Measurements from ENCODE around the gene TUFM. TPM values are rescaled to one million over a fixed set of nuclear protein-coding genes. Genes with fewer than 3 reads are reported as not detected.
A peak's percentile ranks its signal among the peaks of the same experiment; 100 is the strongest.

Gene TUFM
- total RNA-seq, 1 donor from 2014 or later, result 143 TPM

GRCh38 chr16:28839899-28840298, 6.2 kb downstream of the TUFM start:
- Mint-ChIP-seq H3K27ac (ENCODE audit: unreplicated experiment) (no peak overlapping the region), H3K9me3 (ENCODE audit: unreplicated experiment) (peaks cover 6% of the 10 kb centered on the region), H3K4me1 (ENCODE audit: low read depth, unreplicated experiment) (peaks cover 2% of the 10 kb centered on the region), H3K27me3 (ENCODE audit: unreplicated experiment) (peaks cover 2% of the 10 kb centered on the region), H3K36me3 (ENCODE audit: unreplicated experiment) (peaks cover 7% of the 10 kb centered on the region), H3K4me3 (ENCODE audit: unreplicated experiment) (no peak overlapping the region)
- DNase-seq, result no peak
- TF ChIP-seq, protein P1, sequence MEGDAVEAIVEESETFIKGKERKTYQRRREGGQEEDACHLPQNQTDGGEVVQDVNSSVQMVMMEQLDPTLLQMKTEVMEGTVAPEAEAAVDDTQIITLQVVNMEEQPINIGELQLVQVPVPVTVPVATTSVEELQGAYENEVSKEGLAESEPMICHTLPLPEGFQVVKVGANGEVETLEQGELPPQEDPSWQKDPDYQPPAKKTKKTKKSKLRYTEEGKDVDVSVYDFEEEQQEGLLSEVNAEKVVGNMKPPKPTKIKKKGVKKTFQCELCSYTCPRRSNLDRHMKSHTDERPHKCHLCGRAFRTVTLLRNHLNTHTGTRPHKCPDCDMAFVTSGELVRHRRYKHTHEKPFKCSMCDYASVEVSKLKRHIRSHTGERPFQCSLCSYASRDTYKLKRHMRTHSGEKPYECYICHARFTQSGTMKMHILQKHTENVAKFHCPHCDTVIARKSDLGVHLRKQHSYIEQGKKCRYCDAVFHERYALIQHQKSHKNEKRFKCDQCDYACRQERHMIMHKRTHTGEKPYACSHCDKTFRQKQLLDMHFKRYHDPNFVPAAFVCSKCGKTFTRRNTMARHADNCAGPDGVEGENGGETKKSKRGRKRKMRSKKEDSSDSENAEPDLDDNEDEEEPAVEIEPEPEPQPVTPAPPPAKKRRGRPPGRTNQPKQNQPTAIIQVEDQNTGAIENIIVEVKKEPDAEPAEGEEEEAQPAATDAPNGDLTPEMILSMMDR (IDR thresholded peaks at IDR 0.05; ENCODE audit: partially characterized antibody, unreplicated experiment), result no peak

DNA sequence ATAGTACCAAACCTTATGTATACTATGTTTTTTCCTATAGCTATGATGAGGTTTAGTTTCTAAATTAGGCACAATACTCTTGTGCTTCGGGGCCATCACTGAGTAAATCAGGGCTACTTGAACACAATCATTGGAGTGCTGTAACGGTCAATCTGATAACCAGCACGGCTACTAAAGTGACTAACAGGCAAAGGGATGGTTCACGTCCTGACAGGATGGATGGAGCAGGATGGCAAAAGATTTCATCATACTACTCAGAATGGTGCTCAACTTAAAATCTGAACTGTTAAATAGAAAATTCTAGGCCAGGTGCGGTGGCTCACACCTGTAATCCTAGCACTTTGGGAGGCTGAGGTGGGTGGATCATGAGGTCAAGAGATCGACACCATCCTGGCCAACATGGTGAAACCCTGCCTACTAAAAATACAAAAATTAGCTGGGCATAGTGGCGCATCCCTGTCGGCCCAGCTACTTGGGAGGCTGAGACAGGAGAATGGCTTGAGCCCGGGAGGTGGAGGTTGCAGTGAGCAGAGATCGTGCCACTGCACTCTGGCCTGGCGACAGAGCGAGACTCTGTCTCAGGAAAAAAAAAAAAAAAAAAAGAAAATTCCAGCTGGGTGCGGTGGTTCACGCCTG, 7.0 kb downstream of the TUFM start:
- H3K27me3 Mint-ChIP-seq (ENCODE audit: unreplicated experiment), result peaks cover 2% of the 10 kb centered on the region
- no peaks in the 10 kb centered on the region for H3K4me1 Mint-ChIP-seq (ENCODE audit: low read depth, unreplicated experiment)
- no peak overlapping the region for H3K27ac Mint-ChIP-seq (ENCODE audit: unreplicated experiment)
- TF ChIP-seq, protein P1 (IDR thresholded peaks at IDR 0.05; ENCODE audit: partially characterized antibody, unreplicated experiment), result no peak
- H3K36me3 Mint-ChIP-seq (ENCODE audit: unreplicated experiment), result peaks cover 6% of the 10 kb centered on the region
- DNase-seq, result no peak
- peaks cover 7% of the 10 kb centered on the region for H3K9me3 Mint-ChIP-seq (ENCODE audit: unreplicated experiment)
- no peak overlapping the region for H3K4me3 Mint-ChIP-seq (ENCODE audit: unreplicated experiment)

GRCh38 chr16:28838558-28838918, 7.6 kb downstream of the TUFM start:
- H3K4me3 Mint-ChIP-seq (ENCODE audit: unreplicated experiment), result no peak overlapping the region
- H3K4me1 Mint-ChIP-seq (ENCODE audit: low read depth, unreplicated experiment), result no peaks in the 10 kb centered on the region
- no peak overlapping the region for H3K27ac Mint-ChIP-seq (ENCODE audit: unreplicated experiment)
- DNase-seq, result no peak
- peaks cover 6% of the 10 kb centered on the region for H3K36me3 Mint-ChIP-seq (ENCODE audit: unreplicated experiment)
- peaks cover 7% of the 10 kb centered on the region for H3K9me3 Mint-ChIP-seq (ENCODE audit: unreplicated experiment)
- H3K27me3 Mint-ChIP-seq (ENCODE audit: unreplicated experiment), result peaks cover 2% of the 10 kb centered on the region
- TF ChIP-seq, protein P1 (IDR thresholded peaks at IDR 0.05; ENCODE audit: partially characterized antibody, unreplicated experiment), result no peak

DNA sequence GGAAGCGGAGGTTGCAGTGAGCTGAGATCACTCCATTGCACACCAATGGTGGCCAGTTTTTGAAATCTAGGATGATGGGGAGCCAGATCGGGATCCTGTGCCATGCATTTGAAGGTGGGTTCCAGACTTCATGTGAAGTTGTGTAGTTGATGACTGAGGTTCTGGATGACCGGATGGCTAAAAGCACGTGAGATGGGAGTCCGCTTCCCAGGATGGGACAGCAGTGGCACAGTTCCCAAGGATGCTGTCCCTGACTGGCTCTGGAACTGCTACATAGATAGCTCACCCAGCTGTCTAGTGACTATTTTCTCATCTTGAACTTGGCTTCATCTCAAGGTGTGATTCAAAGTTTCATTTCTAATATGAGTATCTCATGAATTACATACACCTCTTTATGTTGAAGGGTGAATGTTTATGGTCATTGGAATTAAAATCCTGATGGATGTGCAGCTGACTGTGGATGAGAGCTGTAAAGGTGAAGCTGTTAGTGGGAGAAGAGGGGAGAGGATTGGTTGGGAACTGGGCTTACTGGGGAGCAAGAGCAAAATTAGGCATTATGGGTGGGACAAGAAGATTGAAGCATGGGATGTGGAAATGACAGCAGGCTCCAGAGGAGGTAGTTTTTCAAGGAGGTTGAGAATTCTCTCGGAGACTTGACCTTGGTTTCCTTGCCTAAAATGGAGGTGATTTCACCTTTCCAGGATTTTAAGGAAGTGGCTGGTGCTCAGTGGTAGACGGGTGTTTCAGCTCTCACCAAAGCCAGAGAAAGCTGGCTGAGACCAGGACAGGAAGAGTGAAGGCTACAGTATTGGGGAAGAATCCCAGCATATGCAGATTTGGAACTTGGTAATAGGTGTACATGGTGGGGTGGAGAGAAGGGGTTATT, 8.2 kb downstream of the TUFM start:
- peaks cover 2% of the 10 kb centered on the region for H3K27me3 Mint-ChIP-seq (ENCODE audit: unreplicated experiment)
- peaks cover 7% of the 10 kb centered on the region for H3K9me3 Mint-ChIP-seq (ENCODE audit: unreplicated experiment)
- H3K36me3 Mint-ChIP-seq (ENCODE audit: unreplicated experiment), result peaks cover 6% of the 10 kb centered on the region
- peak overlapping the region; percentile 53 for H3K4me3 Mint-ChIP-seq (ENCODE audit: unreplicated experiment)
- no peak for DNase-seq
- H3K27ac Mint-ChIP-seq (ENCODE audit: unreplicated experiment), result peak overlapping the region; percentile 17
- no peaks in the 10 kb centered on the region for H3K4me1 Mint-ChIP-seq (ENCODE audit: low read depth, unreplicated experiment)
- TF ChIP-seq, protein P1 (IDR thresholded peaks at IDR 0.05; ENCODE audit: partially characterized antibody, unreplicated experiment), result no peak

GRCh38 chr16:28836761-28837064, 9.4 kb downstream of the TUFM start:
- H3K27ac Mint-ChIP-seq (ENCODE audit: unreplicated experiment), result no peak overlapping the region
- peaks cover 6% of the 10 kb centered on the region for H3K36me3 Mint-ChIP-seq (ENCODE audit: unreplicated experiment)
- no peaks in the 10 kb centered on the region for H3K4me1 Mint-ChIP-seq (ENCODE audit: low read depth, unreplicated experiment)
- H3K9me3 Mint-ChIP-seq (ENCODE audit: unreplicated experiment), result peaks cover 7% of the 10 kb centered on the region
- DNase-seq, result no peak
- TF ChIP-seq, protein P1 (IDR thresholded peaks at IDR 0.05; ENCODE audit: partially characterized antibody, unreplicated experiment), result no peak
- peaks cover 7% of the 10 kb centered on the region for H3K27me3 Mint-ChIP-seq (ENCODE audit: unreplicated experiment)
- no peak overlapping the region for H3K4me3 Mint-ChIP-seq (ENCODE audit: unreplicated experiment)
